Measurements from ENCODE around the gene BHLHE40.
A peak's percentile ranks its signal among the peaks of the same experiment; 100 is the strongest.

The BHLHE40 gene

GRCh38 chr3:5001135-5001534 is 21.9 kb downstream of the BHLHE40 start:
- no peak for DNase-seq
- no peak for ATAC-seq

- no peak for DNase-seq
Measured at GRCh38 chr3:5001805-5002173, 22.6 kb downstream of the BHLHE40 start.

GRCh38 chr3:5002174-5002870 is 23.1 kb downstream of the BHLHE40 start:
- DNase-seq (peak; percentile 71), ATAC-seq (peak; percentile 57)

More at GRCh38 chr3:5001805-5002173, 22.6 kb downstream of the BHLHE40 start:
- ATAC-seq, result no peak

- ATAC-seq (no peak), DNase-seq (no peak)
Measured at GRCh38 chr3:5002871-5003247, 23.6 kb downstream of the BHLHE40 start.

- no peak for ATAC-seq
- DNase-seq, result no peak
Measured at GRCh38 chr3:5004319-5005152, 25.3 kb downstream of the BHLHE40 start.

- ATAC-seq (no peak), DNase-seq (no peak)
Measured at GRCh38 chr3:5005367-5005766, 26.1 kb downstream of the BHLHE40 start.

GRCh38 chr3:5006755-5007202 is 27.5 kb downstream of the BHLHE40 start:
- DNase-seq, result peak; percentile 85
- peak; percentile 91 for ATAC-seq

- ATAC-seq, result no peak
- DNase-seq, result no peak
Measured at GRCh38 chr3:5007873-5008272, 28.6 kb downstream of the BHLHE40 start.

GRCh38 chr3:5009506-5010109 is 30.4 kb downstream of the BHLHE40 start:
- DNase-seq (no peak), ATAC-seq (no peak)

- DNase-seq (no peak), ATAC-seq (no peak)
Measured at GRCh38 chr3:5010140-5010539, 30.9 kb downstream of the BHLHE40 start.

- DNase-seq (no peak), ATAC-seq (no peak)
Measured at GRCh38 chr3:5010706-5011554, 31.7 kb downstream of the BHLHE40 start.

GRCh38 chr3:5011555-5012256 is 32.5 kb downstream of the BHLHE40 start:
- DNase-seq (peak; percentile 55), ATAC-seq (peak; percentile 20)

- DNase-seq (no peak), ATAC-seq (no peak)
Measured at GRCh38 chr3:5012367-5012766, 33.1 kb downstream of the BHLHE40 start.

GRCh38 chr3:5013021-5013906 is 34.0 kb downstream of the BHLHE40 start:
- DNase-seq, result no peak
- ATAC-seq, result no peak

GRCh38 chr3:5014391-5014790 is 35.2 kb downstream of the BHLHE40 start:
- ATAC-seq (peak; percentile 25), DNase-seq (no peak)

GRCh38 chr3:5015056-5015455 is 35.8 kb downstream of the BHLHE40 start:
- ATAC-seq (no peak), DNase-seq (no peak)

- ATAC-seq (peak; percentile 47), DNase-seq (no peak)
Measured at GRCh38 chr3:5016211-5017161, 37.2 kb downstream of the BHLHE40 start.

GRCh38 chr3:5017925-5018531 is 38.8 kb downstream of the BHLHE40 start:
- DNase-seq (no peak), ATAC-seq (no peak)
